HG02610 (cell line): Measurements from ENCODE around the gene AHCYL2.
A peak's percentile ranks its signal among the peaks of the same experiment; 100 is the strongest.
"Not testable (repeated sequence)": the region's sequence is repeated elsewhere in the genome, so short reads cannot be mapped to it uniquely, and the experiment has no call there.

Experiments used
- ATAC-seq: cut with Tn5 transposase; IDR thresholded peaks from one replicate; pipeline ENCODE4 v1.9.1; 2021; ENCODE audit warnings: mild to moderate bottlenecking, moderate library complexity; ENCODE audit not compliant: unreplicated experiment

The AHCYL2 gene

DNA sequence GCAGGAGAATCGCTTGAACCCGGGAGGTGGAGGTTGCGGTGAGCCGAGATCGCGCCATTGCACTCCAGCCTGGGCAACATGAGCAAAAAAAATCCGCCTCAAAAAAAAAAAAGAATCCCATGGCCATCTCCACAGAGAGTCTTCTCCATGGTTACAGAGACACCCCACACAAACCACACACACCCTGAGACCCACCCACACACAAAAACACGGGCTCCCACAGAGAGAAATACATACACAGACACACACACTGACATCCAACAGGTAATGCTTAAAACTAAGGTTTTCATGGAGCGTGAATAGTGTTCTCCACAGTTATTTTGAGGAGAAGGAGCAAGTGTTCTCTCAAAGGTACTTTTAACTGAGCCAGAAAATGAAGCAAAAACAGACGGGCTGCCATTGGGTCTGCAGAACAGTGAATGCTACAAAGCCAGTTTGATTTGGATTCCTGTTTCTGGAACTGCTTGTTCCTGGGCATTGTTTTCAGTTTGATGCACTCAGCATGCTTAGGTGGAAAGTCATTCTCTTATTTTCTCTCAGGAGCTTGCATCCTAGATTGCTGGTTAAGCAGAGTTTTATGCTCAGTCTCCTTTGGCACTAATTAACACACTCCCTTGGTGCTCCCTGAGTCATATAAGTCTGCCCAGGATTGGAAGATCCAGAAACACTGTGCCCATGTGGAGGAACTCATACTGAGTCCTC lies 15.4 kb downstream of the AHCYL2 start:
- ATAC-seq = no peak

DNA sequence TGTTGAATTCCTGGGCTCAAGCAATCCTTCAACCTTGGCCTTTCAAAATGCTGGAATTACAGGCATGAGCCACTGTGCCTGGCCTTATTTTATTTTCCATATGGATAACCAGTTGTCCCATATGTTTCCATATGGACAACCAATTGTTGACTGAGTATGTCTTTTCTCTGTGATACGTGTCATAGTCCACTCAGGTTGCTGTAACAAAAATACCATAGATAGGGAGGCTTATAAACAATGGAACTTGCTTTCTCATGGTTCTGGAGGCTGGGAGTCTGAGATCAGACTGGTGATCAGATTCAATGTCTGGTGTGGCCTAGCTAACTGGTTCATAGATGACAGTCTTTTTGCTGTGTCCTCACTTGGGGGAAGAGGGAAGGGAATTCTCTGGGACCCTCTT lies 19.4 kb downstream of the AHCYL2 start:
- no peak for ATAC-seq

DNA sequence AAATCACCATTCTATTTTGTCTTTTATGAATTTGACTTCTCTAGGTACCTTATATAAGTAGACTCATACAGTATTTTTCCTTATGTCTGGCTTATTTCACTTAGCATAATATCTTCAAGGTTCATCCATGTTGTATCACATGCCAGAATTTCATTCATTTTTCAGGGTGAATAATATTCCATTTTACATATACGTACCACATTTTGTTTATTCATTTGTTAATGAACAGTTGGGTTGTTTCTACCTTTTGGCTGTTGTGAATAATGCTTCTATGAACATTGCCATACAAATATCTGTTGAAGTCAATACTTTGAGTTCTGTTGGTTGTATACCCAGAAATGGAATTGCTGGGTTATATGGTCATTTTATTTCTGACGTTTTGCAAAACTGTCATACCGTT lies 20.7 kb downstream of the AHCYL2 start:
- ATAC-seq = no peak

DNA sequence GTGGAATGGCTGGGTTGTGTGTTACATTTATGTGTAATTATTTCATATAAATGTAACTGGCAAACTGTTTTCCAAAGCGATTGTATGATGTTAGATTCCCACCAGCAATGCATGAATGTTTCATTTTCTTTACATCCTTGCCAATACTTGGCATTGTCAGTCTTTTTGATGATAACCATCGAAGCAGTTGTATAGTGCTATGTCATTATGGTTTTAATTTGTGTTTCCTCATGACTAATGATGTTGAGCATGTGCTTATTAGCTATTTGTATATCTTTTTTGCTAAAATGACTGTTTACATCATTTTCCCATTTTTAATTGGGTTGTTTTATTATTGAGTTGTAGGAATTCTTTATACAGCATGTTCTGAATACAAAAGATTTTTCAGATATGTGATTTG lies 22.3 kb downstream of the AHCYL2 start:
- no peak for ATAC-seq

DNA sequence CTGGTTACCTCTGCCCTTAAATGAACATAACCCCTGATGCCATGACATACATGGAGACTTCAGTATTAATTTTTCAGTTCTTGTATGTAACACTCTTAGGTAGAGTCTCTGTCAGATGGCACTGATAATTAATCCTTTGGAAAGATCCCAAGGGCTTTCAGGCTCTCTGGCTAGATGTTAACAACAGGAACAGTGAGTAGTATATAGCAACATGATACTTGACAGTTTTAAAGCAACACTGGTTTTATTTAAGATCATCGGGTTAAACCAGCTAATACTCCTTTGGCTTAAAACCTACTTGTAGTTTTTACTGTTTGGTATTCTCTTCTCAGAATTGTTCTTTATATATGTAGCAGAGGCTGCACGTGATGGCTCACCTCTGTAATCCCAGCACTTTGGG lies 27.3 kb downstream of the AHCYL2 start:
- ATAC-seq = no peak

DNA sequence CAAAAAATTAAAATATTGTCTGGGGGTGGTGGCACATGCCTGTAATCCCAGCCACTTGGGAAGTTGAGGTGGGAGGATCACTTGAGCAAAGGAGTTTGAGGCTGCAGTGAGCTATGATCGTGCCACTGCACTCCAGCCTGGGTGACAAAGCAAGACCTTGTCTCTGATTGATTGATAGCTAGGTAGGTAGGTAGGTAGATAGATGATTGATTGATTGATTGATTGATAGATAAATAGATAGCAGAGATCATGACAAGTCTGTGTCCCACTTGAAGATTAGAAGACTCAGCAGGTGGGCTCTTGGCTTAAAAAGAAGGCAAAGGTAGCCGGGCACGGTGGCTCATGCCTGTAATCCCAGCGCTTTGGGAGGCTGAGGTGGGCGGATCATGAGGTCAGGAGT lies 27.8 kb downstream of the AHCYL2 start:
- ATAC-seq = not testable (repeated sequence)

DNA sequence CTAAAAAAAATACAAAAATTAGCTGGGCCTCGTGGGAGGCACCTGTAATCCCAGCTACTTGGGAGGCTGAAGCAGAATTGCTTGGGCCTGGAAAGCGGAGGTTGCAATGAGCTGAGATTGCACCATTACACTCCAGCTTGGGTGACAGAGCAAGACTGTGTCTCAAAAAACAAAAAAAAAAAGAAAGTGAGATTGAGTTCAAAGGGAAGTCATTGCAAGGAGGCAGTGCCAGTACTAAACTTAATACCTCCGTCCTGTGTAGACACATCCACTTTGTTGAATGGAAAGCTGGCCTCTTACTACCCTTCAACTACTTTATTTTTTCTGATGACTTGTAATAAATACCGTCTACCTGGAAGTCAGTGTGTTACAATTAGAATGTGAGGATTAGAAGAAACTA lies 31.0 kb downstream of the AHCYL2 start:
- ATAC-seq = no peak

DNA sequence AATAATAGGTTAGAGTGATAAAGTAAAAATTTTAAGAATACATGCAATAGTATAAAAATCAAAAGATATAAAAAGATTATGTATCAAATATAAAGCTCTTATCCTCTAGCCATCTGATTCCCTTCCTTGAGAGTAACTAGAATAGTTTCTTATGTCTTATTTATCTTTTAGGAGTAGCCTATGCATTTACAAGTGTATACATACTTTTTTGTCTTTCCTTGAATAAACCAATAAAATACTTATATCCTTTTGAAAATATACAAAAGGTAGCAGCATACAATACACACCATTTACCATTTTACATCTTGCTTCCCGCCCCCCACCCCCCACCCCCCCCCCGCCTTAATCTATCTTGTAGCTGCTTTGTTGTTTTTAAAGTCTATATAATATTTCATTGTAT lies 31.4 kb downstream of the AHCYL2 start:
- ATAC-seq = no peak

DNA sequence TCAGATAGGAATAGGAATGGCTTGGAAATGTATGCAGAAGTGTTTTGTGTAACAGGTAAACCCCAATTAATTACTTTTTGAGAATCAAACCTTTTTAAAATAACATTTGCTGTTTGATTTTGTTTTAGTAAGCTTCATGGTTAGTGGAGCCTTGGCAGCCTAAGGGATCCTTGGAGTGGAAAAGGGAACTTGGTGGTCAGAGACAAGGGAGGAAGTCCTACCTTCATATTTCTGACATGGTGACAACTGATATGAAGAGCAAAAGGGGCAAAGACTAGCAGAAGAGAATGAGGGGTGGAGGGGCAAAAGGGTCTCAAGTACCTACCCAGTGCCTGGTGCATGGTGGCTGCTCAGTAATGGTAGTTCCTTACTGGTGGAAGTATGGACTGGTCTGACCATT lies 32.3 kb downstream of the AHCYL2 start:
- ATAC-seq = no peak

DNA sequence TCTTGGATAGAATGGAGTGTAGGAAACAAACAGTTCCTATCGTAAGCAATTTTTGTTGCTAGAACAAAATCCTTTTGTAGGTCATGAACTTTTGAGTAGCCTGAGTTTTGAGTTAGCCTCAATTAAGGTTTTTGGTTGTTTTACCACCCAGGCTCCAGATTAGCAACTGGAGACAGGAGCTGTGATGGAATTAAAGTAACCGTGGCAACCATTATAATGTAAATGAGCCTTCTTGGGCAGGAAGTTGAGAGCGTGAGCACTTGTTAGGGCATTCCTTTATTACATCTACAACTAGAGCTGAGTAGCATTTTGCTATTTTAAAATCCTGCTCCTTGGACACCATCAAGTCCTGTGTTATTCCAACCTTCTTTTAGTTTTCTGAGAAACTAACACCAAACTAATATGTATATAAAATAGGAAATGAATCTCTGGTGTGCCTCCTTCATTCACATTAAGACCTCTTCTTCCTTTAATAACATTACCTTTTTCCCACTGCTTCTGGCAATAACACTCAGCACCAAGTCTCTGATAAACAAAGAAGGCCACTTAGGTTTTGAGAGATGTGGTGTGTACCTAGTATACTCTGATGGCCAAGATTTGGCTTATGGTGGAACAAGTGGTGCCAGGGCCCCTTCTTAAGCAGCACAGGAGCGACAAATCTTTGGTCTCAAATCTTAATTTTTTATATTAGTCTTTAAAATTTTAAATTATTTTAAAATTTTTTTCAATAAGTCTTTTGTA lies 34.0 kb downstream of the AHCYL2 start:
- no peak for ATAC-seq

DNA sequence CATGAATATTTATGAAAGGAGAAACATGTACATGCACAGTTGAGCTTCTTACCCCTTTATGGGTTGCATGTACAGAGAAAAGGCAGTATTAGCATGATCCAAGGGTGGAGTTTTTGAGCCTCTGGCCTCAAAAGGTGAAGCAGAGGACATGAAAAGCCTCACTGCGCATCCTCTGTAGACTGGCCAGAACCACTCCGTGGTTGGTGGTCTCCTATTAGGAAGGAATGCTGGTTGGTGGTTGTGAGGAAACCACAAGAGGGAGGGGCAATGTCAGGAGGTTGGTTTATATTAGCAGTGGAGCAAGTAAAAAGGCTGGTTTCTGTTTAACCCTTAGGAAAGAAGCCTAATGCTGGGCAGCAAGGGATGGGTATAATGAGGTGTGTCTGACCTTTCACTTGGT lies 37.5 kb downstream of the AHCYL2 start:
- ATAC-seq = no peak

DNA sequence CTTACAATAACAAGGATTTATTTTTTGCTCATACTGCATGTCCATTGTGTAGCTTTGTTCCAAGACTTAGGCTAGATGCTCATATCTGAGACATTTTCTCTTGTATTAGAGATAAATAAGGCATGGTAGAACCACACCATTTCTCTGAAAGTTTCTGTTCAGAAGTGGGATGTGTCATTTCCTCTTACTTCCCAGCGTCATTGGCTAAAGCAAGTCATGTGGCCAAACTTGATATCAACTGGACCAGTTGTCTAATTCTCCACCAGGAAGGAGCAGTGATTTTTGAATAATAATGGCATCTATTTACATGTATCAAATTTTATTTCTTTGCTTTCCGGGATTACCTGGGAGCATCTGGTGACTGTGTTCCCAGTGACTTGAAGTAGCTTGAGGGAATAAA lies 38.3 kb downstream of the AHCYL2 start:
- no peak for ATAC-seq

DNA sequence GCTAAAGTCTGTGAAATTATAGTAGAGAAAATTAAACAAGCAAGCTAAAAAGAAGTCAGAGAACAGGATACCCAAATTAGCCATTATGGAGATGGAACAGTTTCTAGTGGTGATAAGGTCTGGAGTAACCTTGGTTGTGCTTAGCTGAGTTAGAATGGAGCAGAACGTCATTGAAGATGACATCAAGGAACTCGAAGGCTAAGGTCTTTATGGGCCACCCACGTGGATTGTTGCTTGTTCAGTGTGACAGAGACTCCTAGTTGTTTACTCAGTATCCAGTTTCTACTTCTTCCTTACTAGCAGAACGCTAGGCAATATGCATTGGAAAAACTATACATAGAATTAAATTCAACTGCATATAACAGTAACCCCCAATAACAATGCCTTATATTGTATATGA lies 39.7 kb downstream of the AHCYL2 start:
- no peak for ATAC-seq

DNA sequence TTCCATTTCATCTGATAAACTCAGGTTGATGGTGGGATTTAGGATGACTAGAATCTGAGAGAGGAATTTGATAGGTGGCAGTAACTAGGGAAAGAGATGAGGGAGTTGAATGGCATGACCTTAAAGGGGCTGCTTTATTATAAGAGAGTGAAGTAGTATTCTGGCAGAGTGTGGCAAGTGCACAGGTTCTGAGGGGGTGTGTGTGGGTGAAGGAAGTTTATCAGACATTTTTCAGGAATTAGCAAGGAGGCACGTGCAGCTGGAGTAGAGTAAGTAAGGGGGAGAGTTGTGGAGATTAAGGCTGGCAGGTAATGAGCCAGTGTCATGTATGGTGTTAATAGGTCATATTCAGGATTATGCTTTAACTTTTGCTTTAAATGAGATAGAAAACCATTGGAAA lies 40.5 kb downstream of the AHCYL2 start:
- no peak for ATAC-seq

DNA sequence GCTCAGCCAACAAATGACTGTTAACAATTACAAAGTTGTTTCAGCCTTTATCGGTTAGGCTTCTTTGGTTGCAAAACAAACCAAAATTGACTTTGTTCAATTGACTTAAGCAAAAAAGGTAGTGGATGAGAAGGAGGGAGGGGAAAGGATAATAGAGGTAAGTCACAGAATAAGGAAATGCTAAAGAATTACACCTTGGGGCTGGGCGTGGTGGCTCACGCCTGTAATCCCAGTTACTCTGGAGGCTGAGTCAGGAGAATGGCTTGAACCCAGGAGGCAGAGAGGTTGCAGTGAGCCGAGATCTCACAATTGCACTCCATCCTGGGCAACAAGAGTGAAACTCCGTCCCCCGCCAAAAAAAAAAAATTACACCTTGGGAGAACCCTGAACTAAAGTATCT lies 41.4 kb downstream of the AHCYL2 start:
- ATAC-seq = no peak

DNA sequence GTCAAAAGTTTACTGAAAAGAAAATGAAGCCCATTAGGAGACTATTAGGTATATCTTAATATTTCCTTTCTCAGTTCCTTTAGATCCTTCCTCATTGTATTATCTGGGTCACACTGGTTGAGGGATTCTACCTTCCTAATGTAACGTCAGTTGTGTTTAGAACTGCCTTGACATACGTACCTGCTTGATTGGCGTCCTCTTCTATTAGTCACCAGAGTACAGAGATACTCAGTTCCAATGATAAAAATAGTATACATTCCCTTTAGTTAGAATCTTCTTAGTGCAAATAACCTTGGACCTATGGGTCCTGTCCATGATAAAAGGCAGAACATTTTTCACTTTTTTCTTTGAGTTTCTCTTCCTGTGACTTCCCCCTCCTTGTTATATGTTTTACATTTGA lies 45.2 kb downstream of the AHCYL2 start:
- no peak for ATAC-seq

DNA sequence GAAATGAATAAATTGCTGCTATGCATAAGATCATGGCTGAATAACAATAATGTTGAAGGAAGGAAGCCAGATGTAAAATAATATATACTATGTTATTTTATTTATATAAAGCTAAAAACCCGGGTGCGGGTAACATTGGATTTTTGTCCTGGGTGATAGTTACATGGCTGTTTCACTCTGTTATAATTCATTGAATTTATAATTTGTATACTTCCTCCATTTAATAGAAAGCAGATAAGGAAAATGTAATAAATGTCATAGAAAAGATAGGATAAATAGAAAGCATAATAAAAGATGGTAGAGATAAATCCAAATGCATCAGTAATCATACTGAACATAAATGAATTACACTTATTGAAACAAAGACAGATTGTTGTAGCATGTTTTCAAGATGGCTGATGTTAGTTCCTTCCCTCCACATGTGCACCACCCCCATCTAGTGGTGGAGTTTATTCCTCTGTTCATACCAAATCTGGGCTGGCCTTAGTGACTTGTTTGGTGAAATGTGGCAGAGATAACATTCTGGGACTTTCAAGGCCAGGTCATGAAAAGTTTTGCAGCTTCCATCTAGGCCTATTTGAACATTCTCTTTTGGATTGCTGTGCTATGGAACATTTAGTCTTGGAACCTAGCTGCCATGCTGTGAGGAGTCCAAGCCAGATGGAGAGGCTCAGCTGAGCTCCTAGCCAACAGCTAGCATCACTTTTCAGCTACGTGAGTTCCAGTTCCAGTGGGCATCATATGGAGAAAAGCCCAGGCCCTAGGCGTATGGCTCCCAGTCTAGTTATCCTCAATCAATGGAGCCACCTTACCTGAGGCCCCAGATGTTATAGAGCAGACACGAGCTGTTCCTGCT lies 46.9 kb downstream of the AHCYL2 start:
- ATAC-seq = peak; percentile 65

DNA sequence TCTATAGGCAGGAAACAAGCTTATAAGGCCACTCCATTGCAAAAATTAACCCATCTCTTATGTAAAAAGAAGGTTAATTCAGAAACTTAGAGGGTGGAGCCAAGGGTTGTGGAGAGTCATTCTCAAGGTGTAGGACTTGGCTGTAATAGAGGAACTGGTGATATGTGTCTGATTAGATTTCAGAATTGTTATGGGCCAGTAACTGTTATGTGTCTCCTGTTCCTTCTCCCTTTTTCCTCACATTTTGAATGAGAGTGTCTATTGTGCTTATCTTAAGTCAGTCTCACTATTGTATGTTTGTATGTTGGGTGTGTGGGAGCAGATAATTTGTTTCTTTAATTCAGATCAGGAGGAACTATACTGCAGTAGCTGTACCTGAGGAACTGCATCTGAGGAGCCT lies 49.1 kb downstream of the AHCYL2 start:
- no peak for ATAC-seq

DNA sequence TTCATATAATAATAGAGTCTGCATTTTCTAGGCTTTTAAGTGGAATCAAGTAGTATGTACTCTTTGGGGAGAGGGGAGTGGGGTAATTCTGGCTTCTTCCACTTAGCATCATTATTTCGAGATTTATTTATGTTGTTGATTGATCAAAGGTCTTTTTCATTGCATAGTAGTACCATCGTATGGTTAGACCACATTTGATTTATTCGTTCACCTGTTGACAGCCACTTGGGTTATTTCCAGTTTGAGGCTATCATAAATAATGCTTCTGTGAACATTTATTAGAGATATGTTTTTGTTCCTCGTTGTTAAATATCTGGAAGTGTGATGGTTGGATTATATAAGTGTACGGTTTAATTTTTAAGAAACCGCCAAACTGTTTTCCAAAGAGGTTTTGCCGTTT lies 52.8 kb downstream of the AHCYL2 start:
- ATAC-seq = no peak

DNA sequence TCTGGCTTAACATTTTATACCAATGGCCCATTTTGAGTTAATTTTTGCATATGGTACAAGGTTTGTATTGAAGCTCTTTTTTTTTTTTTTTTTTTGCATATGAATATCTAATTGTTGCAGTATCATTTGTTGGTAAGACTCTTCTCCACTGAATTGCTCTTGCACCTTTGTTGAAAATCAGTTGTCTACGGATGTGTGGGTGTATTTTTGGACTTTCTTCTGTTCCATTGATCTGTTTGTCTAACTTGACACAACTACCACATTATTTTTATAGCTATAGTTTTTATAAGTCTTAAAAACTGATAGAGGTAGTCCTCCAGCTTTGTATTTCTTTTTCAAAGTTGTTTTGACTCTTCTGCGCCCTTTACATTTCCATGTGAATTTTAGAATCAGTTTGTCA lies 53.9 kb downstream of the AHCYL2 start:
- no peak for ATAC-seq

DNA sequence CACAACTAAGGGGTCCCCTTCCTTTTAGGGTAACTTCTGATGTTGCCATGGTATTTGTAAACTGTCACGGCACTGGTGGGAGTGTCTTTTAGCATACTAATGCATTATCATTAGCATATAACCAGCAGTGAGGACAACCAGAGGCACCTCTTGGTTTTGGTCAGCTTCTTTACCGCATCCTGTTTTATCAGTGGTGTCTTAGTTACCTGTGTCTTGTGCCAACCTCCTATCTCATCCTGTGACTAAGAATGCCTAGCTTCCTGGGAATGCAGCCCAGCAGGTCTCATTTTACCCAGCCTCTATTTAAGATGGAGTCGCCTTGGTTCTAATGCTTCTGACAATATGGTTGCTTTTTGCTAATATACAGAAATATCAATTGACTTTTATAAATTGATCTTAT lies 54.9 kb downstream of the AHCYL2 start:
- ATAC-seq = no peak

DNA sequence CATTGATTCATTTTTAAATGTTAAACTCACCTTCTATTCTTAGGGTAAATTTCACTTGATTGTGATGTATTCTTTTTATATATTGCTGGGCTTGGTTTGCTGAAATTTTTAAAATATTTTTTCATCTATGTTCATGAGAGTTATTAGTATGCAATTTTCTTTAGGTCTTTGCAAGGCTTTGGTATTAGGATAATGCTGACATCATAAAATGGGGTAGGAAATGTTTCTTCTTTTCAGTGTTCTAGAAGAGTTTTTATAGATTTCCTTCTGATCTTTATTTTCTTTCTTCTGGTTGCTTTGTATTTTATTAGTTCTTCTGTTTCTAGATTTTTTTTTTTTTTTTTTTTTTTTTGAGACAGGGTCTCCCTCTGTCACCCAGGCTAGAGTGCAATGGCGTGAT lies 56.3 kb downstream of the AHCYL2 start:
- no peak for ATAC-seq
